ENCODE data around the gene TMEM60.
"Not testable (repeated sequence)": the region's sequence is repeated elsewhere in the genome, so short reads cannot be mapped to it uniquely, and the experiment has no call there.

The TMEM60 gene

DNA sequence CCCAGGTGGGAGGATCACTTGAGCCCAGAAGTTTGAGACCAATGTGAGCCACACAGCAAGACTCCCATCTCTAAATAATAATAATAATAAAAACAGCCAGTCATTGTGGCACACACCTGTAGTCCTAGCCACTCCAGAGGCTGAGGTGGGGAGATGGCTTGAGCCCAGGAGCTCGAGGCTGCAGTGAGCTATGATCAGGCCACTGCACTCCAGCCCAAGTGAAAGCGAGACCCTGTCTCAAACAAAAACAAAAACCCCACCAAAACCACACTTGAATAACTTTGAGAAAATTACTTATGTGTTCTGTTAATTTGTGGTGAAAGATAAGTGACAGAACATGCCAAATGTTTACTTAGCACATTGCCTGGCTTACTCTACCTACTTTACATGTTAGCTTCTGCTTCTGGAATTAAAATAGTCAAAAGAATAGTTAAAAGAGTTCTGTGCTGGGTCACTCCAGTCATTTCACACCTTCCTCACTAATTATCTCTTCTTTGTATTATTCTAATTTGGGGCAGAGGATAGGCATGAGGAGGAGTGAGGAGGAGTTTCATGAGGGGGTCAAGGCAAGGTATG is 9.8 kb downstream of the TMEM60 start:
- TF ChIP-seq, protein P1, sequence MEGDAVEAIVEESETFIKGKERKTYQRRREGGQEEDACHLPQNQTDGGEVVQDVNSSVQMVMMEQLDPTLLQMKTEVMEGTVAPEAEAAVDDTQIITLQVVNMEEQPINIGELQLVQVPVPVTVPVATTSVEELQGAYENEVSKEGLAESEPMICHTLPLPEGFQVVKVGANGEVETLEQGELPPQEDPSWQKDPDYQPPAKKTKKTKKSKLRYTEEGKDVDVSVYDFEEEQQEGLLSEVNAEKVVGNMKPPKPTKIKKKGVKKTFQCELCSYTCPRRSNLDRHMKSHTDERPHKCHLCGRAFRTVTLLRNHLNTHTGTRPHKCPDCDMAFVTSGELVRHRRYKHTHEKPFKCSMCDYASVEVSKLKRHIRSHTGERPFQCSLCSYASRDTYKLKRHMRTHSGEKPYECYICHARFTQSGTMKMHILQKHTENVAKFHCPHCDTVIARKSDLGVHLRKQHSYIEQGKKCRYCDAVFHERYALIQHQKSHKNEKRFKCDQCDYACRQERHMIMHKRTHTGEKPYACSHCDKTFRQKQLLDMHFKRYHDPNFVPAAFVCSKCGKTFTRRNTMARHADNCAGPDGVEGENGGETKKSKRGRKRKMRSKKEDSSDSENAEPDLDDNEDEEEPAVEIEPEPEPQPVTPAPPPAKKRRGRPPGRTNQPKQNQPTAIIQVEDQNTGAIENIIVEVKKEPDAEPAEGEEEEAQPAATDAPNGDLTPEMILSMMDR (conservative IDR thresholded peaks at IDR 0.05), result no peak
- H3K27ac ChIP-seq, result no peak overlapping the region

DNA sequence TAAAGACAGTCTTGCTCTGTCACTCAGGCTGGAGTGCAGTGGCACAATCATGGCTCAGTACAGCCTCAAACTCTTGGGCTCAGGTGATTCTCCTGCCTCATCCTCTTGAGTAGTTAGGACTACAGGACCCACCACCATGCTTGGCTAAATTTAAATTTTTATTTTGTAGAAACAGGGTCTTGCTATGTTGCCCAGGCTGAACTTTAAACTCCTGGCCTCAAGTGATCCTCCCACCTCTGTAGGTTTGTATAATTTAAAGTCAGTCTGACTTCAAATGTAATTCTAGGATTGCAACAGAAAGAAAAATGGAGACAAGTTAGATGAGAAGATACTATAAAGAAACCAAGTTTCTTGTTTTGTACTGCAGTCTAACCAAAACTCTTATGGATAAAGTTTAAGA is 11.5 kb downstream of the TMEM60 start:
- TF ChIP-seq, protein P1 (conservative IDR thresholded peaks at IDR 0.05), result no peak
- H3K27ac ChIP-seq, result no peak overlapping the region

DNA sequence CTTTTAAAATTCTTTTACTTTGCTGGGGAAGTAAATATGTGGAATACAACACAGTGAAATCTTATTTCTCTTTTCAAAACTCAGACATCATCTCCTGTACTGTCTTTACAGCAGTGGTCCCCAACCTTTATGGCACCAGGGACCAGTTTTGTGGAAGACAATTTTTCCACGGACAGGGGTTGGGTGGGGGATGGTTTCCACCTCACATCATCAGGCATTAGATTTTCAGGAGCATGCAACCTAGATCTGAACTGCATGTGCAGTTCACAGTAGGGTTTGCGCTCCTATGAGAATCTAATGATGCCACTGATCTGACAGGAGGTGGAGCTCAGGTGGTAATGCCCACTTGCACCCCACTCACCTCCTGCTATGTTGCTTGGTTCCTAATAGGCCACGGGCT is 12.2 kb downstream of the TMEM60 start:
- TF ChIP-seq, protein P1 (conservative IDR thresholded peaks at IDR 0.05), result no peak

GRCh38 chr7:77784426-77784825 is 13.8 kb downstream of the TMEM60 start:
- H3K27ac ChIP-seq, result not testable (repeated sequence)

More for the DNA sequence above, 12.2 kb downstream of the TMEM60 start:
- H3K27ac ChIP-seq, result no peak overlapping the region

GRCh38 chr7:77783545-77783944 is 14.7 kb downstream of the TMEM60 start:
- no peak overlapping the region for H3K27ac ChIP-seq
- TF ChIP-seq, protein P1 (conservative IDR thresholded peaks at IDR 0.05), result no peak

DNA sequence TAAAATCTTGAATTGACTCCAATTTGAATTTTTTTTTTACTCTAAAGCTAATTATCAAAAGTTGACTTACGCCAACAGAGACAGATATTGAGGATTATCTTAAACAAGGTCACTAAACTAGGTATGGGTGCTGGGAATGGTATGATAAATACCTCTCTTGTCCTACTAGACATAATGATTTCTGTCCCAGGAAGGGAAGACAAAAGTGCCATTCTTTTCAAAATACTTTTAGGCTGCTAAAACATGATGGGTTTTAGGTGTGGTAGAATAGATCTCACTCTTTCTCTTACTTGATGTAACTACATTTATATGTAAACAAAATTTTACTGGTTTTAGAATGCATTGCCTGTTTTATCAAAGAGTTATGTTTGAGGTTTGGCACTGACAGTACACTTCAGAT is 15.1 kb downstream of the TMEM60 start:
- no peak overlapping the region for H3K27ac ChIP-seq
- TF ChIP-seq, protein P1 (conservative IDR thresholded peaks at IDR 0.05), result no peak

- H3K27ac ChIP-seq, result no peak overlapping the region
These were observed 15.9 kb downstream of the TMEM60 start for GRCh38 chr7:77782383-77782782.

GRCh38 chr7:77778535-77778934 is 19.7 kb downstream of the TMEM60 start:
- TF ChIP-seq, protein P1 (conservative IDR thresholded peaks at IDR 0.05), result no peak
- no peak overlapping the region for H3K27ac ChIP-seq

More at GRCh38 chr7:77782383-77782782, 15.9 kb downstream of the TMEM60 start:
- TF ChIP-seq, protein P1 (conservative IDR thresholded peaks at IDR 0.05), result no peak
